Tibial nerve (tissue), 4 donors: ENCODE data around the gene SERPIND1.

Source experiments
- CTCF ChIP-seq, 5 experiments: fragments of 200-600 bp in 3 of 5; fragments of 450-650 bp in 2 of 5; sonication (generic) in 3 of 5; IDR thresholded peaks; one replicate each; pipeline ENCODE4 v1.5.1; 2016 to 2019; ENCODE audit warnings: antibody characterized with exemption in 5 of 5, mild to moderate bottlenecking in 3 of 5, moderate library complexity in 2 of 5
- EP300 ChIP-seq, 2 donors: sonication (generic); formaldehyde crosslinking; IDR thresholded peaks; one replicate each; pipeline ENCODE4 v1.6.1; 2017; ENCODE audit warnings: antibody characterized with exemption in 2 of 2, mild to moderate bottlenecking in 1 of 2
- POLR2A ChIP-seq, 2 donors: fragments of 450-650 bp; IDR thresholded peaks; one replicate each; pipeline ENCODE4 v1.6.1; 2017; ENCODE audit warnings: antibody characterized with exemption in 2 of 2, mild to moderate bottlenecking in 2 of 2, moderate library complexity in 2 of 2

GRCh38 chr22:20834725-20835124 lies 60.8 kb downstream of the SERPIND1 start:
- TF ChIP-seq POLR2A (IDR thresholded peaks at IDR 0.05) = no peak
- TF ChIP-seq CTCF (IDR thresholded peaks at IDR 0.05) = no peak
- TF ChIP-seq EP300 (IDR thresholded peaks at IDR 0.05) = no peak
